GM18951 (cell line): Measurements from ENCODE around the gene BRD7.

ENCODE experiments used
- POLR2A ChIP-seq: IDR thresholded peaks from 4 replicates; pipeline ENCODE4 v1.6.1; 2011; ENCODE audit warnings: mild to moderate bottlenecking; ENCODE audit not compliant: insufficient read length, insufficient read depth; ENCODE audit errors: extremely low read depth
- in situ Hi-C: fragments of 300-500 bp; cut with MboI; formaldehyde crosslinking; loops from one replicate; pipeline ENCODE4 v1.12.0; 2022; ENCODE audit warnings: low sequenced_read_pairs, mixed read lengths, inconsistent platforms; ENCODE audit not compliant: unreplicated experiment

Gene BRD7

GRCh38 chr16:50368410-50369132 lies at the start of gene BRD7:
TSS of gene BRD7 (minus strand) at chr16:50368988. CDS start at chr16:50368774, 214 bp downstream.
- peak; percentile 63 for TF ChIP-seq POLR2A
- in situ Hi-C loops: no loop called here

DNA sequence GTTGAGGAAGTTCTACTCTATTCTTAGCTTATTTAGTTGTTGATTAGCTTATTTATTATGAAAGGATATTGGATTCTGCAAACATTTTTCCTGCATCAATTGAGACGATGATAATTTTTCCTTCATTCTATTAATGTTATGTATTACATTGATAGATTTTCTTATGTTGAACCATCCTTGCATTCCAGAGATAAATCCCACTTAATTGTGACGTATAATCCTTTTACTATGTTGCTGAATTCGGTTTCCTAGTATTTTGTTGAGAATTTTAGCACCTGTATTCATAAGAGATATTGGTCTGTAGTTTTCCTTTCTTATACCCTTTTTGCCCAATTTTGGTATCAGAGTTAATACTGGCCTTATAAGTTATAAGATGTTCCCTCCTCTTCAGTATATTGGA lies 47.6 kb upstream of the BRD7 start:
- TF ChIP-seq POLR2A: no peak
- in situ Hi-C loops: no loop called here

- in situ Hi-C loops: no loop called here
- no peak for TF ChIP-seq POLR2A
Observed at GRCh38 chr16:50414152-50414551, 45.4 kb upstream of the BRD7 start.

GRCh38 chr16:50411034-50411433 lies 42.2 kb upstream of the BRD7 start:
- in situ Hi-C loops: no loop called here
- TF ChIP-seq POLR2A: no peak

DNA sequence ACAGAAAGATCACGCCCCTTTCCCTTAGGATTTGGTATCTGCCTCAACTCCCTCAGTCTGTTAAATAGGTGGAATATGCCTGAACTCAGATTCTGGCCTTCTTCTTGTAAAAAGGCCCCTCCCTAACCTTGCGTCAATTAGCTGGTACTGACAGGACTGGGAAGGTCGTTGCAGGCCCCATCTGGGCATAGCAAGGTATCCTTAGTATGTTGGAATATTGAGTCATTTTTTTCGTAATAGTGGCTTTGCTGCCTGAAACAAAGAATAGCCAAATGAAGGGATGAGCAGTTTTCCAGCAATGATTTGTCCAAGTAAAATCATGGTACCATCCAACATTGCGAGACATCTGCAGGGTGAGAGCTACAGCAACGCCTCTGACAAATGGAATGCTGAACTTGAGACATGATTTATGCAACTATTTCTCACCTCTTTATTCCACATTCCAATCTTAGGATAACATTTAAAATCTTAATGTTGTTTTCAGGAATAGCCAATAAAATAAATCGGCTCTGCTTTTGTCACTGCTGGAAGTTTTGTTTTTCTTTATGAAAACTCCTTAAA lies 39.3 kb upstream of the BRD7 start:
- TF ChIP-seq POLR2A: no peak
- in situ Hi-C loops: no loop called here

- TF ChIP-seq POLR2A: no peak
- in situ Hi-C loops: no loop called here
Observed at GRCh38 chr16:50407351-50407750, 38.6 kb upstream of the BRD7 start.

- in situ Hi-C loops: no loop called here
- no peak for TF ChIP-seq POLR2A
Observed at GRCh38 chr16:50403491-50403890, 34.7 kb upstream of the BRD7 start.

- no peak for TF ChIP-seq POLR2A
- in situ Hi-C loops: no loop called here
Observed at GRCh38 chr16:50402298-50402895, 33.6 kb upstream of the BRD7 start.

DNA sequence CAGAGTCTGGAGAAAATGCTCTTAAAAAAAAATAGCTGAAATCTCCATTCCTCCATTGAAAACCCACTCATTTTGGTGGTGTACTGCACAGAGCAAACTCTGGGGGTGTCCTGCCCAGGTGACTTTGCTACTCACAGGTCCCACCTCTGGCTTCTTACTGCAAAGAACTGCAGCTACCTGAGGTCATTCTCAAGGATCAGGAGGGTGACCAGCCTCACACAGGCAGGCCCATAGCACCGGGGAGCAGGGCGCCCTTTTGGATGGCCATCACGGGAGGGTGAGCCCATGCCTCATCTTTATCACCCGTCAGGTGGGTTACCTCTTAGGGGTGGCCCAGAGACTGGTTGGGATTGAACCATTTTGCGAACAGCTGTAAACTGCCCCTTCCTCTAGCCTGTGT lies 32.6 kb upstream of the BRD7 start:
- TF ChIP-seq POLR2A: no peak
- in situ Hi-C loops: no loop called here

DNA sequence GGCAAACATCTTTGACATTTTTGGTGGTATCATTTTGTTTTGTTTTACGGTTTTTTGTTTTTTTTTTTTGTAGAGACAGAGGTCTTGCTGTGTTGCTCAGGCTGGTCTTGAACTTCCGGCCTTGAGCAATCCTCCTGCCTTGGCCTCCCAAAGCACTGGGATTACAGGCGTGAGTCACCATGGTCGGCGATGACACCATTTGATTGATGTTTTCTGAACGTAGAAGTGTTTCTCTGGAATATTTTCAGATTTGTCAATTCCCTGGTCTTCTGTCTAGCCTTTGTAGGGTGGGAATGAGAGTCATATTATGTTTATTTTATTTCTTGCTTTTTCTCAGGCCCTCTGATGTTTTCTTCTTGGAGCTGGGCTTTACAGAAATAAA lies 32.2 kb upstream of the BRD7 start:
- in situ Hi-C loops: no loop called here
- TF ChIP-seq POLR2A: no peak

DNA sequence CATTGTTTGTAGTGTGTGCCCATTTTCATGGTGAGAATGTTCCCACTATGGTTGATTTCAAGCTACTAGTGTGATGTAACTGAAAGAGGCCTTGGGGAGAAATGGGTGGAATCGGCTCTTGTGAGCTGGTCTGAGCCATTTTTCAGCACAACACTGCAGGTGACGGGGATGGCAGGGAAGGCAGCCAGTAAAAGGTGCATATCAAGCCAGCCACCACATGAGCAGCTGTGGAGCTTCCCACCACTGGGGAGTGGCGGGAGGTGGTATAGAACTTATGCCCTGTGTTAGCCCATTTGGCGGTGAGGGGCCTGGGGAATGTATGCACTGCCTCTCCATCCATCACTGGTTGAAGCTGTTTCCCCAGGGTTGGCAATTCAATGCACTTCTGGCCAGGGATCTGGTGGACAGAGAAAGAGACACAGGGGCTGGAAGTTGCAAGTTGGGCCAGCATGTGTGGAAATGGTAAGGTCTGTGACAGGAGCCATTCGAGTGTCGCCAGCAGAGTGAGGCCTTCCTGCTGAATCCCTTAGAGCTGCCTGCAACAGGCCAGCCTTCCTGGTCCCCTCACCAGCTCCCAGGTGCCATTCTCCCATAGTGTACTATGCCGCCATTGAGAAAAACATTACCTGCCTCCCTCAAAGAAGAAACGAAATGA lies 31.7 kb upstream of the BRD7 start:
- TF ChIP-seq POLR2A: no peak
- in situ Hi-C loops: no loop called here

GRCh38 chr16:50399411-50399810 lies 30.6 kb upstream of the BRD7 start:
- in situ Hi-C loops: loop anchor here (25.0 kb wide), 1 partner anchor 413 kb away; no protein-coding TSS in a partner anchor
- no peak for TF ChIP-seq POLR2A

- TF ChIP-seq POLR2A: no peak
- in situ Hi-C loops: loop anchor here (25.0 kb wide), 1 partner anchor 414 kb away; no protein-coding TSS in a partner anchor
Observed at GRCh38 chr16:50398336-50398735, 29.5 kb upstream of the BRD7 start.

DNA sequence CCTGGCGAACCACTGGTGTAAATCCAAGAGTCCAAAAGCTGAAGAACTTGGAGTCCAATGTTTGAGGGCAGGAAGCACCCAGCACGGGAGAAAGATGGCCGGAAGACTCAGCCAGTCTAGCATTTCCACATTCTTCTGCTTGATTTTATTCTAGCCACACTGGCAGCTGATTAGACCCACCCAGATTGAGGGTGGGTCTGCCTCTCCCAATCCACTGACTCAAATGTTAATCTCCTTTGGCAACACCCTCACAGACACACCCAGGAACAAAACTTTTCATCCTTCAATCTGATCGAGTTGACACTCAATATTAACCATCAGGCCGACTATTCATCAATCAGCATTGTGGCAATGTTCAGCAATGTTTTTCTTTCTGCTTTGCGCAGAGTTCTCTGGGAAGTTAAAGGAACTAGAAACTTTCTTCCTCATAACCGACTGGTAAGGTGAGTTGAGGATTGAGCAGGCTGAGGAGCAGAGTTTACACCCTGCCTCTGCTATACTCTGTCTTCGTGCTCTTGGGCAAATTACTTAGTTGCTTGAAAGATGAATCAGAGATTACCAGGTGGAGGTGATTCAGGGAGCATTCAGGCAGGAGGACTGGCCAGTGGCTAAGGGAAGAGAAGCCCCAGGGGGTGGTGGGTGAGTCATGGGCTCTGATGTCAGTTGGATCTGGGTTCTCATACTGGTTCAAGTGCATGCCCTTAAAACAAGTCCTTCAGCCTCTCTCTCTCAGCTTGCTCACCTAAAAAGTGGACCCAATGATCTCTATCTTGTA lies 28.2 kb upstream of the BRD7 start:
- no peak for TF ChIP-seq POLR2A
- in situ Hi-C loops: loop anchor here (25.0 kb wide), 1 partner anchor 415 kb away; no protein-coding TSS in a partner anchor
